ENCODE data around the gene CHRNA10.
"Not testable (repeated sequence)": the region's sequence is repeated elsewhere in the genome, so short reads cannot be mapped to it uniquely, and the experiment has no call there.

The CHRNA10 gene

GRCh38 chr11:3664032-3664630 is 7.1 kb downstream of the CHRNA10 start:
- DNase-seq, result no peak

- DNase-seq, result no peak
These were observed 8.3 kb downstream of the CHRNA10 start for GRCh38 chr11:3662856-3663255.

GRCh38 chr11:3660960-3661359 is 10.2 kb downstream of the CHRNA10 start:
- DNase-seq, result no peak

GRCh38 chr11:3659595-3660515 is 11.3 kb downstream of the CHRNA10 start:
- DNase-seq, result no peak

GRCh38 chr11:3658252-3658651 is 12.9 kb downstream of the CHRNA10 start:
- no peak for DNase-seq

GRCh38 chr11:3657331-3657730 is 13.9 kb downstream of the CHRNA10 start:
- not testable (repeated sequence) for DNase-seq

- no peak for DNase-seq
These were observed 15.6 kb downstream of the CHRNA10 start for GRCh38 chr11:3655547-3655946.

- not testable (repeated sequence) for DNase-seq
These were observed 18.7 kb downstream of the CHRNA10 start for GRCh38 chr11:3652514-3652913.

- not testable (repeated sequence) for DNase-seq
These were observed 21.8 kb downstream of the CHRNA10 start for GRCh38 chr11:3649374-3649773.

GRCh38 chr11:3648843-3649242 is 22.3 kb downstream of the CHRNA10 start:
- not testable (repeated sequence) for DNase-seq

GRCh38 chr11:3645552-3645951 is 25.6 kb downstream of the CHRNA10 start:
- no peak for DNase-seq

- DNase-seq, result no peak
These were observed 26.4 kb downstream of the CHRNA10 start, which contains the start of gene ART1 for GRCh38 chr11:3644817-3645235. TSS of gene ART1 (plus strand) at chr11:3645128. CDS start at chr11:3659214, 14,086 bp downstream.

GRCh38 chr11:3643102-3643546 is 28.1 kb downstream of the CHRNA10 start:
- not testable (repeated sequence) for DNase-seq

GRCh38 chr11:3642071-3642951 is 28.9 kb downstream of the CHRNA10 start:
- DNase-seq, result peak; percentile 82

GRCh38 chr11:3641701-3642070 is 29.5 kb downstream of the CHRNA10 start, which contains the start of gene ART5:
TSS of gene ART5 (minus strand) at chr11:3641992. CDS start at chr11:3641862, 130 bp downstream.
- no peak for DNase-seq

- DNase-seq, result no peak
These were observed 30.0 kb downstream of the CHRNA10 start for GRCh38 chr11:3641191-3641590.

GRCh38 chr11:3639841-3640240 is 31.3 kb downstream of the CHRNA10 start:
- no peak for DNase-seq

GRCh38 chr11:3638513-3638912 is 32.7 kb downstream of the CHRNA10 start:
- no peak for DNase-seq

GRCh38 chr11:3637201-3637600 is 34.0 kb downstream of the CHRNA10 start:
- no peak for DNase-seq

- DNase-seq, result no peak
These were observed 35.4 kb downstream of the CHRNA10 start for GRCh38 chr11:3635641-3636375.

GRCh38 chr11:3632070-3632660 is 39.0 kb downstream of the CHRNA10 start:
- DNase-seq, result no peak

GRCh38 chr11:3631331-3631730 is 39.9 kb downstream of the CHRNA10 start:
- DNase-seq, result no peak
